H1 (cell line): ENCODE results near the gene SLC22A31. TPM values are rescaled to one million over a fixed set of nuclear protein-coding genes. Genes with fewer than 3 reads are reported as not detected.

ENCODE experiments used
- CTCF ChIA-PET: fragments of 300-600 bp; sonication (Branson Sonifier 250); formaldehyde crosslinking; loops from one replicate; lab custom pipeline; 2021; ENCODE audit not compliant: partially characterized antibody; lab: Charles Lee
- POLR2A ChIA-PET: fragments of 300-600 bp; sonication (Branson Sonifier 250); formaldehyde crosslinking; loops from one replicate; lab custom pipeline; 2021; ENCODE audit warnings: inconsistent platforms; ENCODE audit not compliant: partially characterized antibody; lab: Charles Lee
- DNase-seq, 2 experiments: peaks; one replicate each; pipeline versions ENCODE4 v3.0.0 to v3.0.0-alpha.2; 2010 to 2022; ENCODE audit warnings: low spot score in 2 of 2, low read depth in 1 of 2, mixed read lengths in 1 of 2
- FAIRE-seq: peaks from 2 replicates; lab custom pipeline; 2011; peaks lifted over from hg19 to GRCh38; lab: Jason Lieb, UNC
- H2AFZ ChIP-seq: 2 replicates; pipeline ENCODE4 v1.8.1; 2012; ENCODE audit warnings: low read length, inconsistent platforms
- H2AK5ac ChIP-seq: 2 replicates; pipeline ENCODE4 v1.6.1; 2013; ENCODE audit warnings: low read depth, low read length
- H2BK120ac ChIP-seq: replicated peaks from 2 replicates; pipeline ENCODE3; 2013; ENCODE audit warnings: low read depth, low read length, inconsistent platforms
- H2BK12ac ChIP-seq: 2 replicates; pipeline ENCODE4 v1.6.1; 2013; ENCODE audit warnings: low read depth, low read length
- H2BK15ac ChIP-seq: 2 replicates; pipeline ENCODE4 v1.6.1; 2013; ENCODE audit warnings: low read length
- H2BK20ac ChIP-seq: 2 replicates; pipeline ENCODE4 v1.6.1; 2013; ENCODE audit warnings: low read length
- H2BK5ac ChIP-seq: 2 replicates; pipeline ENCODE4 v1.6.1; 2013; ENCODE audit warnings: low read depth, low read length
- H3K14ac ChIP-seq: 2 replicates; pipeline ENCODE4 v1.6.1; 2013; ENCODE audit warnings: inconsistent platforms; ENCODE audit not compliant: insufficient read length
- H3K18ac ChIP-seq: 2 replicates; pipeline ENCODE4 v1.6.1; 2013; ENCODE audit warnings: low read length; ENCODE audit errors: extremely low read depth
- H3K23ac ChIP-seq: 2 replicates; pipeline ENCODE4 v1.6.1; 2013; ENCODE audit warnings: inconsistent platforms; ENCODE audit not compliant: insufficient read length
- H3K23me2 ChIP-seq: 2 replicates; pipeline ENCODE4 v1.6.1; 2013; ENCODE audit warnings: low read depth, low read length
- H3K27ac ChIP-seq: 2 replicates; pipeline ENCODE4 v1.6.1; 2011; ENCODE audit warnings: low read depth, low read length, inconsistent platforms
- H3K27me3 ChIP-seq, 4 experiments: replicated peaks in 1 of 4; 1 replicate in 1 of 4; 2 replicates in 3 of 4; pipeline versions ENCODE4 v1.6.1 to v1.8.1; 2011 to 2013; ENCODE audit warnings: low read length in 3 of 4, mild to moderate bottlenecking in 3 of 4, inconsistent platforms in 2 of 4, mixed read lengths in 2 of 4, moderate library complexity in 1 of 4; ENCODE audit not compliant: control insufficient read depth in 3 of 4, insufficient read depth in 3 of 4; ENCODE audit errors: extremely low read depth in 1 of 4
- H3K36me3 ChIP-seq, 4 experiments: 2 replicates each; pipeline versions ENCODE4 v1.6.1 to v1.8.1; 2011 to 2013; ENCODE audit warnings: mild to moderate bottlenecking in 4 of 4, low read length in 3 of 4, moderate library complexity in 2 of 4, control low read depth in 1 of 4, inconsistent platforms in 1 of 4; ENCODE audit not compliant: insufficient read depth in 4 of 4, control insufficient read depth in 2 of 4
- H3K4ac ChIP-seq: replicated peaks from 2 replicates; pipeline ENCODE3; 2013; ENCODE audit warnings: low read length, low read depth, mixed read lengths, inconsistent platforms; ENCODE audit not compliant: insufficient read length
- H3K4me1 ChIP-seq, 4 experiments: replicated peaks in 1 of 4; 1 replicate in 1 of 4; 2 replicates in 3 of 4; pipeline versions ENCODE4 v1.6.1 to v1.8.1; 2011 to 2013; ENCODE audit warnings: low read length in 3 of 4, inconsistent platforms in 2 of 4, mixed read lengths in 1 of 4; ENCODE audit not compliant: insufficient read depth in 4 of 4, control insufficient read depth in 3 of 4
- H3K4me2 ChIP-seq, 2 experiments: 2 replicates each; pipeline versions ENCODE4 v1.6.1 to v1.8.1; 2011 to 2013; ENCODE audit warnings: low read depth in 2 of 2, low read length in 2 of 2, control low read depth in 1 of 2, inconsistent platforms in 1 of 2, mild to moderate bottlenecking in 1 of 2; ENCODE audit not compliant: insufficient read depth in 1 of 2
- H3K4me3 ChIP-seq, 4 experiments: fragments of 200-600, 300-600 bp in 1 of 4; sonication (generic), shearing (Covaris generic), sonication (Bioruptor Twin) in 1 of 4; 2 replicates each; pipeline versions ENCODE4 v1.5.1 to v1.8.1; 2011 to 2016; ENCODE audit warnings: low read length in 4 of 4, low read depth in 3 of 4, control low read depth in 2 of 4, inconsistent platforms in 2 of 4, mild to moderate bottlenecking in 2 of 4, mixed read lengths in 1 of 4, moderate library complexity in 1 of 4; ENCODE audit not compliant: insufficient read depth in 2 of 4; ENCODE audit errors: extremely low read depth in 1 of 4
- H3K56ac ChIP-seq: replicated peaks from 2 replicates; pipeline ENCODE3; 2013; ENCODE audit warnings: low read depth, mild to moderate bottlenecking, mixed read lengths, low read length, inconsistent platforms; ENCODE audit not compliant: insufficient read length
- H3K79me1 ChIP-seq: 2 replicates; pipeline ENCODE4 v1.6.1; 2013; ENCODE audit warnings: low read depth, low read length, control low read depth
- H3K79me2 ChIP-seq, 2 experiments: 2 replicates each; pipeline versions ENCODE4 v1.6.1 to v1.8.1; 2012 to 2013; ENCODE audit warnings: low read length in 2 of 2, mild to moderate bottlenecking in 2 of 2, inconsistent platforms in 1 of 2; ENCODE audit not compliant: insufficient read depth in 2 of 2, control insufficient read depth in 1 of 2
- H3K9ac ChIP-seq, 4 experiments: replicated peaks in 1 of 4; 1 replicate in 1 of 4; 2 replicates in 3 of 4; pipeline versions ENCODE4 v1.6.1 to v1.8.1; 2011 to 2013; ENCODE audit warnings: low read depth in 3 of 4, low read length in 3 of 4, control low read depth in 2 of 4, mild to moderate bottlenecking in 2 of 4, moderate library complexity in 2 of 4, inconsistent platforms in 1 of 4; ENCODE audit errors: extremely low read depth in 1 of 4
- H3K9me3 ChIP-seq, 2 experiments: 2 replicates each; pipeline versions ENCODE4 v1.6.1 to v1.8.1; 2012 to 2013; ENCODE audit warnings: mild to moderate bottlenecking in 2 of 2, moderate library complexity in 2 of 2, control low read depth in 1 of 2, inconsistent platforms in 1 of 2, low read depth in 1 of 2, low read length in 1 of 2, mixed read lengths in 1 of 2; ENCODE audit not compliant: insufficient read depth in 2 of 2
- H4K20me1 ChIP-seq, 2 experiments: replicated peaks in 1 of 2; 2 replicates each; pipeline versions ENCODE3 to v1.8.1; 2011 to 2013; ENCODE audit warnings: inconsistent platforms in 2 of 2, low read length in 2 of 2, mild to moderate bottlenecking in 1 of 2; ENCODE audit not compliant: insufficient read depth in 2 of 2, control insufficient read depth in 1 of 2
- H4K5ac ChIP-seq: 2 replicates; pipeline ENCODE4 v1.6.1; 2013; ENCODE audit warnings: low read length, low read depth, mixed read lengths, inconsistent platforms; ENCODE audit not compliant: insufficient read length
- H4K8ac ChIP-seq: 2 replicates; pipeline ENCODE4 v1.8.0; 2013; ENCODE audit warnings: mild to moderate bottlenecking, moderate library complexity, low read length, inconsistent platforms; ENCODE audit not compliant: insufficient read depth; ENCODE audit errors: extremely low read depth
- H4K91ac ChIP-seq: replicated peaks from 2 replicates; pipeline ENCODE3; 2013; ENCODE audit warnings: low read length, mixed read lengths, inconsistent platforms; ENCODE audit not compliant: insufficient read length
- CREB1 ChIP-seq: IDR thresholded peaks from 2 replicates; pipeline ENCODE4 v1.6.1; 2012; ENCODE audit warnings: inconsistent platforms
- GTF2F1 ChIP-seq: IDR thresholded peaks from 2 replicates; pipeline ENCODE4 v1.6.1; 2012; ENCODE audit warnings: low read depth, low read length, improper control_type of control experiment, borderline replicate concordance
- POLR2AphosphoS5 ChIP-seq: IDR thresholded peaks from 2 replicates; pipeline ENCODE4 v1.6.1; 2011; ENCODE audit warnings: low read depth, low read length
- POU5F1 ChIP-seq: IDR thresholded peaks from 2 replicates; pipeline ENCODE4 v1.6.1; 2011; ENCODE audit warnings: low read depth, mild to moderate bottlenecking, low read length, moderate library complexity
- SIRT6 ChIP-seq: IDR thresholded peaks from one replicate; pipeline ENCODE4 v1.7.1; 2012; ENCODE audit warnings: low read length, inconsistent platforms
- ZNF274 ChIP-seq: IDR thresholded peaks from 2 replicates; pipeline ENCODE4 v1.7.0; 2012; ENCODE audit warnings: low read length, borderline replicate concordance; ENCODE audit errors: extremely low read depth
- WGBS, 2 experiments: shearing (Covaris generic) in 1 of 2; methylation state at CpG; one replicate each; pipeline versions ENCODE4 v1.1.6 to v1.1.7; 2013 to 2015; ENCODE audit warnings: low lambda C conversion rate in 2 of 2, mixed read lengths in 2 of 2, inconsistent platforms in 1 of 2, low coverage in 1 of 2, missing lambda C conversion rate in 1 of 2; ENCODE audit not compliant: insufficient replicate concordance in 2 of 2, insufficient coverage in 1 of 2, insufficient read length in 1 of 2; ENCODE audit errors: extremely low coverage in 1 of 2, missing lambda C conversion rate in 1 of 2; 5-methylcytosine and 5-hydroxymethylcytosine counted together
- polyA plus RNA-seq, 7 experiments: library from polyadenylated mRNA; depleted of rRNA in 3 of 7; stranded (reverse) in 5 of 7; unstranded in 2 of 7; fragments of >200 nt in 5 of 7; fragments of 200-250 nt in 2 of 7; gene quantifications; 1 replicate in 5 of 7; 2 replicates in 1 of 7; 4 replicates in 1 of 7; pipeline versions ENCODE4 v1.2.1 to v1.2.3, GENCODE V29; 2011 to 2013; ENCODE audit warnings: missing spikeins in 2 of 7, mixed read lengths in 2 of 7
- total RNA-seq: library from RNA; stranded (reverse); fragmentation: NEBNext Ultra II Directional; extraction: Animal tissue kit (Norgen Biotek cat#: 25700); gene quantifications from 2 replicates; pipeline ENCODE4 v1.2.1, GENCODE V29; 2021

The SLC22A31 gene
- total and polyA plus RNA-seq, 2 of the 8 experiments (the other 6 are each of a cell fraction or from before 2014, with no cell fraction given): 7.7 to 10.6 TPM

- no peak overlapping the region for H3K14ac ChIP-seq
- no peaks in the 10 kb centered on the region for H3K79me2 ChIP-seq
- peaks cover 2% of the 10 kb centered on the region in 2 experiments for H4K20me1 ChIP-seq
- H3K23me2 ChIP-seq: no peaks in the 10 kb centered on the region
- peaks cover 0 to 3% (median under 1%) of the 10 kb centered on the region in 4 experiments; a peak in 3 of 8 replicates for H3K36me3 ChIP-seq
- H2BK5ac ChIP-seq: no peak overlapping the region
- H3K56ac ChIP-seq: no peak overlapping the region
- DNase-seq (no peak), FAIRE-seq (no peak)
- 96% methylated on average over 9 of the region's 9 CpGs; no CpG with 5 or more reads in 1 of the 2 experiments for WGBS, 2 experiments
- H3K4me3 ChIP-seq: no peak overlapping the region
- H4K5ac ChIP-seq: no peak overlapping the region
- no peak overlapping the region for H3K4ac ChIP-seq
- H2BK20ac ChIP-seq: no peak overlapping the region
- no peak overlapping the region for H4K91ac ChIP-seq
- H3K79me1 ChIP-seq: no peaks in the 10 kb centered on the region
- H2BK120ac ChIP-seq: no peak overlapping the region
- no peak overlapping the region for H4K8ac ChIP-seq
- H2AK5ac ChIP-seq: no peak overlapping the region
- H2BK15ac ChIP-seq: no peak overlapping the region
- H3K9me3 ChIP-seq: no peaks in the 10 kb centered on the region
- H3K4me2 ChIP-seq: no peak overlapping the region
- TF ChIP-seq GTF2F1: no peak
- TF ChIP-seq SIRT6: no peak
- TF ChIP-seq ZNF274: no peak
- no peak for TF ChIP-seq POU5F1
- no peak for TF ChIP-seq CREB1
- TF ChIP-seq POLR2AphosphoS5: no peak
- TF ChIP-seq, all 59 proteins: peak for 0
- no peak overlapping the region for H2AFZ ChIP-seq
- H3K23ac ChIP-seq: no peak overlapping the region
- peaks cover 0 to 3% (median 0%) of the 10 kb centered on the region in 4 experiments; a peak in 2 of 7 replicates for H3K4me1 ChIP-seq
- H3K9ac ChIP-seq: no peak overlapping the region
- H2BK12ac ChIP-seq: no peak overlapping the region
- no peak overlapping the region; the same call in 1 of the 2 replicates for H3K27ac ChIP-seq
- no peaks in the 10 kb centered on the region; a peak in 1 of 7 replicates for H3K27me3 ChIP-seq
- CTCF ChIA-PET: interaction anchor here (1.5 kb wide), 1 partner anchor 11 kb away, joined by 3 read pairs; no protein-coding TSS in a partner anchor
- POLR2A ChIA-PET: interaction anchor here (0.8 kb wide), 1 partner anchor 10 kb away, joined by 3 read pairs; no protein-coding TSS in a partner anchor
- no peak overlapping the region for H3K18ac ChIP-seq
These were observed 51.0 kb downstream of the SLC22A31 start for GRCh38 chr16:89149386-89149785.
